LNCAP (cell line): ENCODE data around the gene SYTL1.

Source experiments
- CTCF ChIP-seq: fragments of 450-650 bp; IDR thresholded peaks from 2 replicates; pipeline ENCODE4 v1.5.1; 2017; ENCODE audit warnings: mild to moderate bottlenecking

Gene SYTL1

GRCh38 chr1:27380224-27380623, 38.4 kb downstream of the SYTL1 start:
- TF ChIP-seq CTCF: no peak

- TF ChIP-seq CTCF: no peak
Measured at GRCh38 chr1:27380766-27381733, 39.2 kb downstream of the SYTL1 start.

GRCh38 chr1:27381969-27382762, 40.3 kb downstream of the SYTL1 start:
- no peak for TF ChIP-seq CTCF

- TF ChIP-seq CTCF: no peak
Measured at GRCh38 chr1:27383039-27383605, 41.3 kb downstream of the SYTL1 start, which contains the start of gene CD164L2. TSS of gene CD164L2 (minus strand) at chr1:27383333. CDS start at chr1:27383239, 94 bp downstream.

- no peak for TF ChIP-seq CTCF
Measured at GRCh38 chr1:27383661-27384060, 41.8 kb downstream of the SYTL1 start.

GRCh38 chr1:27388337-27389005, 46.6 kb downstream of the SYTL1 start:
- peak; percentile 89 for TF ChIP-seq CTCF

GRCh38 chr1:27391511-27392095, 49.8 kb downstream of the SYTL1 start:
- no peak for TF ChIP-seq CTCF
